ENCODE data around the gene STX10. TPM values are rescaled to one million over a fixed set of nuclear protein-coding genes. Genes with fewer than 3 reads are reported as not detected.

STX10 gene
- total and polyA plus RNA-seq, 9 of the 15 experiments (the other 6 are each of a cell fraction or from before 2014, with no cell fraction given) = 0.51 to 66.3 (median 31.0) TPM

DNA sequence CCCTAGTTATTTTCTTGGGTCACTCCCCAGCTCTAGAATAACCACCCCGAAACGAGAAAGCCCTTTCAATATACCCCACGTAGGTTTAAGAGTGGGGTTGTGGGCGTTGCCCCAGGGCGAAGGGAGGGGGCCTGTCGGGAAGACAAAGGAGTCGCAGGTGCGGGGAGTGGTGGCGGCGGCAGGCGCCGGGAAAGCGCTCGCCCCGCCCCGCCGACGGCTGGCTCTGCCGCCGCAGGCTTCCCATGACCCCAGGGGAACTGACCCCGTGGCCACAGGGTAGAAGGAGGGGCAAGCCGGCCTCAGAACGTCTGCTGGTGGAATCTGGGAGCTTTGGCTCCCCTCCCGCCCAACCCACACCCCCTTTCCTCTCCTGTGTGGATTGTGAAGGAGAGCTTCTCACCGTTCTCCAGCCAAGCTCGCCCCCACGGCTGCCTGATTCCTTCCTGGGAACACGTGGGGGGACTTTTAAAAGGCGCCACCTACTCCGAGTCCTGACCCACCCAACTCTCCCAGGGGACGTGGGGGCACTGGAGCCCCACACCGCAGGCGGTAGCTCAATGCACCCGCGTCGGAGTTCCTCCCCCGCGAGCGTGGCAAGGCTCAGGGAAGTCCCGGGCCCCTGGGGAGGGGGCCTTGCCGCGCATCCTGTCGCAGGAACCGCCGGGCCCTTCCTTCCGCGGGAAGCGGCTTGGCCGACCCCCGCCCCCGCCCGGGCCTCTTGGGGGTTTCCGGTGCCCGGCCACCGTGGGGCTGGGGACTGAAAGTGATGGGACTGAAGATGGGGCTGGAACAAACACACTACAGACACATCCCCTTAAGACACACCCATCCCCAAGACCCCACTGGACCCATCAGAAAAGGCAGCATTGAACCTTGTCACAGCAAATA lies 5.5 kb upstream of the STX10 start (continued):
- TF ChIP-seq ZNF586 (CRISPR knock-in tag; conservative IDR thresholded peaks at IDR 0.05) (no peak), EWSR1 (IDR thresholded peaks at IDR 0.05; ENCODE audit: borderline replicate concordance, low read depth, partially characterized antibody) (no peak), KLF1 (tag; IDR thresholded peaks at IDR 0.05) (no peak), C11orf30 (IDR thresholded peaks at IDR 0.05; ENCODE audit: low read depth) (no peak), KLF13 (tag; IDR thresholded peaks at IDR 0.05; ENCODE audit: borderline replicate concordance, low read depth) (peak; percentile 89; the same call in 1 of the 2 replicates), HDAC1 (IDR thresholded peaks at IDR 0.05) (peak in 1 of 2 experiments; percentile 10; a peak in 2 of 4 replicates), KLF16 (IDR thresholded peaks at IDR 0.05) (no peak), BRD4 (IDR thresholded peaks at IDR 0.05) (no peak; the same call in 1 of the 2 replicates), POLR2AphosphoS2 (IDR thresholded peaks at IDR 0.05; ENCODE audit: low read length) (peak; percentile 52; the same call in 1 of the 2 replicates), ZNF280A (IDR thresholded peaks at IDR 0.05; ENCODE audit: low read depth, partially characterized antibody) (no peak), SUPT5H (IDR thresholded peaks at IDR 0.05) (peak; percentile 83), NBN (IDR thresholded peaks at IDR 0.05; ENCODE audit: low read depth) (0 out of 2 replicates have a peak, but pooled peaks have one; percentile 12)
- TF ChIP-seq, protein P1, sequence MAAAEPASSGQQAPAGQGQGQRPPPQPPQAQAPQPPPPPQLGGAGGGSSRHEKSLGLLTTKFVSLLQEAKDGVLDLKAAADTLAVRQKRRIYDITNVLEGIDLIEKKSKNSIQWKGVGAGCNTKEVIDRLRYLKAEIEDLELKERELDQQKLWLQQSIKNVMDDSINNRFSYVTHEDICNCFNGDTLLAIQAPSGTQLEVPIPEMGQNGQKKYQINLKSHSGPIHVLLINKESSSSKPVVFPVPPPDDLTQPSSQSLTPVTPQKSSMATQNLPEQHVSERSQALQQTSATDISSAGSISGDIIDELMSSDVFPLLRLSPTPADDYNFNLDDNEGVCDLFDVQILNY (CRISPR knock-in tag; IDR thresholded peaks at IDR 0.05) = 0 out of 2 replicates have a peak, but pooled peaks have one; percentile 34
- TF ChIP-seq, protein P2, sequence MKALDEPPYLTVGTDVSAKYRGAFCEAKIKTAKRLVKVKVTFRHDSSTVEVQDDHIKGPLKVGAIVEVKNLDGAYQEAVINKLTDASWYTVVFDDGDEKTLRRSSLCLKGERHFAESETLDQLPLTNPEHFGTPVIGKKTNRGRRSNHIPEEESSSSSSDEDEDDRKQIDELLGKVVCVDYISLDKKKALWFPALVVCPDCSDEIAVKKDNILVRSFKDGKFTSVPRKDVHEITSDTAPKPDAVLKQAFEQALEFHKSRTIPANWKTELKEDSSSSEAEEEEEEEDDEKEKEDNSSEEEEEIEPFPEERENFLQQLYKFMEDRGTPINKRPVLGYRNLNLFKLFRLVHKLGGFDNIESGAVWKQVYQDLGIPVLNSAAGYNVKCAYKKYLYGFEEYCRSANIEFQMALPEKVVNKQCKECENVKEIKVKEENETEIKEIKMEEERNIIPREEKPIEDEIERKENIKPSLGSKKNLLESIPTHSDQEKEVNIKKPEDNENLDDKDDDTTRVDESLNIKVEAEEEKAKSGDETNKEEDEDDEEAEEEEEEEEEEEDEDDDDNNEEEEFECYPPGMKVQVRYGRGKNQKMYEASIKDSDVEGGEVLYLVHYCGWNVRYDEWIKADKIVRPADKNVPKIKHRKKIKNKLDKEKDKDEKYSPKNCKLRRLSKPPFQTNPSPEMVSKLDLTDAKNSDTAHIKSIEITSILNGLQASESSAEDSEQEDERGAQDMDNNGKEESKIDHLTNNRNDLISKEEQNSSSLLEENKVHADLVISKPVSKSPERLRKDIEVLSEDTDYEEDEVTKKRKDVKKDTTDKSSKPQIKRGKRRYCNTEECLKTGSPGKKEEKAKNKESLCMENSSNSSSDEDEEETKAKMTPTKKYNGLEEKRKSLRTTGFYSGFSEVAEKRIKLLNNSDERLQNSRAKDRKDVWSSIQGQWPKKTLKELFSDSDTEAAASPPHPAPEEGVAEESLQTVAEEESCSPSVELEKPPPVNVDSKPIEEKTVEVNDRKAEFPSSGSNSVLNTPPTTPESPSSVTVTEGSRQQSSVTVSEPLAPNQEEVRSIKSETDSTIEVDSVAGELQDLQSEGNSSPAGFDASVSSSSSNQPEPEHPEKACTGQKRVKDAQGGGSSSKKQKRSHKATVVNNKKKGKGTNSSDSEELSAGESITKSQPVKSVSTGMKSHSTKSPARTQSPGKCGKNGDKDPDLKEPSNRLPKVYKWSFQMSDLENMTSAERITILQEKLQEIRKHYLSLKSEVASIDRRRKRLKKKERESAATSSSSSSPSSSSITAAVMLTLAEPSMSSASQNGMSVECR (CRISPR knock-in tag; IDR thresholded peaks at IDR 0.05) = no peak

All from K562 (cell line).